ENCODE results near the gene PHLDA3. TPM values are rescaled to one million over a fixed set of nuclear protein-coding genes. Genes with fewer than 3 reads are reported as not detected.
"Not testable (repeated sequence)": the region's sequence is repeated elsewhere in the genome, so short reads cannot be mapped to it uniquely, and the experiment has no call there.

The PHLDA3 gene
- total RNA-seq, 2 donors from 2014 or later: 25.2 to 48.8 TPM

DNA sequence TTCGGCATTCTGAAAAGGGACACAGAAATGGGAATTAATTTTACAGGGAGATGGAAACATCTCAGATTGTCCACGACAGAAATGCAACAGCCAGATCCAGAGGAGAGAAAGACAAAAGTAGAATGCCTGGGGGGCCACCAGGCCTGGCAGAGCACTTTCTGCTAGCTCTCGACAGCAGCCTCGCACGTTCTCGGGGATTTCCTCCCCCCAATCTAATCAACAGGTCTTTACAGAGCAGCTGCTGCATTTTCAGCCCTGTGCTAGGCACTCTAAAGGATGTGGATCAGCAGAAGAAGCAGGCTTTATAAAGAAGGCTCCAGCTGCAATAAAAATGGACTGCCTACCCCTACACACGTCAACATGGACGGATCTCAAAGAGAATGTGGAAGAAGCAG, 27.3 kb upstream of the PHLDA3 start:
- TF ChIP-seq POLR2A (IDR thresholded peaks at IDR 0.05): no peak
- TF ChIP-seq, protein P1, sequence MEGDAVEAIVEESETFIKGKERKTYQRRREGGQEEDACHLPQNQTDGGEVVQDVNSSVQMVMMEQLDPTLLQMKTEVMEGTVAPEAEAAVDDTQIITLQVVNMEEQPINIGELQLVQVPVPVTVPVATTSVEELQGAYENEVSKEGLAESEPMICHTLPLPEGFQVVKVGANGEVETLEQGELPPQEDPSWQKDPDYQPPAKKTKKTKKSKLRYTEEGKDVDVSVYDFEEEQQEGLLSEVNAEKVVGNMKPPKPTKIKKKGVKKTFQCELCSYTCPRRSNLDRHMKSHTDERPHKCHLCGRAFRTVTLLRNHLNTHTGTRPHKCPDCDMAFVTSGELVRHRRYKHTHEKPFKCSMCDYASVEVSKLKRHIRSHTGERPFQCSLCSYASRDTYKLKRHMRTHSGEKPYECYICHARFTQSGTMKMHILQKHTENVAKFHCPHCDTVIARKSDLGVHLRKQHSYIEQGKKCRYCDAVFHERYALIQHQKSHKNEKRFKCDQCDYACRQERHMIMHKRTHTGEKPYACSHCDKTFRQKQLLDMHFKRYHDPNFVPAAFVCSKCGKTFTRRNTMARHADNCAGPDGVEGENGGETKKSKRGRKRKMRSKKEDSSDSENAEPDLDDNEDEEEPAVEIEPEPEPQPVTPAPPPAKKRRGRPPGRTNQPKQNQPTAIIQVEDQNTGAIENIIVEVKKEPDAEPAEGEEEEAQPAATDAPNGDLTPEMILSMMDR (IDR thresholded peaks at IDR 0.05): no peak
- WGBS, 2 donors: 72 to 84% methylated on average over 8 of the region's 8 CpGs
- no peak for ATAC-seq
- intact Hi-C loops (cut with DNase I): no loop called here
- H3K27me3 ChIP-seq: no peaks in the 10 kb centered on the region
- H3K27ac ChIP-seq: peak overlapping the region; percentile 3 to 51 (median 21)
- peaks cover 51% of the 10 kb centered on the region for H3K4me1 ChIP-seq
- no peaks in the 10 kb centered on the region for H3K9me3 ChIP-seq
- H3K4me3 ChIP-seq: no peak overlapping the region
- DNase-seq: no peak
- H3K36me3 ChIP-seq (replicated peaks in 1 of 2; ENCODE audit: insufficient read depth in 1 of 2, low read depth in 2 of 2): peaks cover 0 to 2% of the 10 kb centered on the region in 2 donors

DNA sequence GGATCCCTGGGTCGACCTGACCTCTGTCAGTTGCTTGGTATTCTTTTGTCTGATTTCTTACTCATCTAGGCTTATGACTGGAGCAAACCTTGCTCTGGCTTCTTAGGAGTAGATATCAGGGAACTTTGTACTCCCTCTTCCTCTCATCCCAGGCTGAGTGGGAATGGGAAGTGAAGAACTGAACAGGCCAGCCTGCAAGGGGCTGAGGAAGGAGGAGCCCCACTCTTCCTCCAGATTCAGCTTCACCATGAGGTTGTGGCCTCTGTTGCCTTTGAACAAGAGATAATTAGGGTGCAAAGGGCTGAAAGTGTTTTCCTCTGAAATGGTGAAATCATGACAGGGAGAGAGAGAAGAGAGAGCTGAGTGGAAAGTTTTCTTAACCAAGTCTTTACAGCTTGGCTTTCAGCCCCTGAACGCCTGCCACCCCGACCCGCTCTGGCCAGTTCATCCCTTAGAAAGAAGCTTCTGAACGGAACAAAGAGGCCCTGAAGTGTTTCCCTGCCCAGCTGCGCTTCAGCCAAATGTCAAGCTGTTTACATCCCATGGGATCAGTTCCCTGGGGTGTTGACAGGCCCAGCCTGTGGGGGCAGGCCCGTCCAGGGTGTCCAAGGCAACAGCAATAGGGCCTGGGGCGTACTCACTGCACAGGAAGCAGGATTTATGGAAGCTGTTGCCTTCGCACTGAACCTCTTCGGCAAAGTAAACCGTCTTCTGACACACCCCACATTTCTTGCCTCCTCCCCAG, 26.7 kb upstream of the PHLDA3 start:
- ATAC-seq (peak; percentile 31), DNase-seq (peak; percentile 22 to 59 (median 36))
- Histone ChIP-seq H3K4me1 (peaks cover 45% of the 10 kb centered on the region), H3K36me3 (replicated peaks in 1 of 2; ENCODE audit: insufficient read depth in 1 of 2, low read depth in 2 of 2) (peaks cover 0 to 2% of the 10 kb centered on the region in 2 donors), H3K4me3 (no peak overlapping the region), H3K27me3 (no peaks in the 10 kb centered on the region), H3K27ac (peak overlapping the region; percentile 3 to 51 (median 38)), H3K9me3 (no peaks in the 10 kb centered on the region)
- 55 to 56% methylated on average over 11 of the region's 11 CpGs for WGBS, 2 donors
- intact Hi-C loops (cut with DNase I): no loop called here
- no peak for TF ChIP-seq POLR2A (IDR thresholded peaks at IDR 0.05)
- TF ChIP-seq, protein P1 (IDR thresholded peaks at IDR 0.05): no peak

DNA sequence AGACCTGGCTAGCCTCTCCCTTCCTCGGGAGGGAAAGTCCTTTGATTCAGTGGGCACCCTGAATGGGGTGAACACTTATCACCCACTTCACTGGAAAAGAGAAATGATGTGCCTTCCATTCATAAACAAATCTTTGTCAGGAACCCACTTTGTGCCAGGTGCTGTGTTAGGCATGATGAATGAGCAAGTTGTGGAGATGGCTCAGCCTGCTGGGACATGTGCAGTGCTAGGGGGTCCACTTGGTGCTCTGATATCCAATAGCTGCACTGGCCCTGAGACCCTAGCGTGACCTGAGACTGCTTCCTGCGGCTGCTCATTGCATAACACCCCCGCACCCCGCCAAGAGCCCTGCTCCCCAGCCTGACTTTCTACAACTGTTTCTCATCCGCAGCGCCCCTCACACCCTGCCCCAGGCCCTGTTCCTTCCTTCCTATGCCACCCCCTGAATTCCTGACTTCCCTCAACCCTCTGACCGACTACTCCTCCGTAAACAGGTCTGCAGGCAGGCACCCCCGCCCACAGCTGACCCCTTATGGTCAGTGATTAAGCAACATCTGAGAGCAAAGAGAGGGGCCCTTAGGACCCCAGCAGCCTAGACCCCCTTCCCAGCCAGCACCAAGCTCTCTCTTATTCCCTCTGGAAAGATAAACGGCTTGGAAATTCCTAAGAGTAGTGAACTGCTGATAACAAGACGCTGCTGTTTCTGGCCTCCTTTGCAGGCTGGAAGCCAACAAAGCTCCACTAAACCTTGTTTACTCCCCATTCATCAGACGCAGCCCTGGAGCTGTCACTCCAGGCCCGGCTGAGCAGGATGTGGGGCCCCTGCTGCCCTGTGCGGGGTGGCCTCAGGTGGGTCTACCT, 25.0 kb upstream of the PHLDA3 start:
- Histone ChIP-seq H3K4me3 (no peak overlapping the region), H3K9me3 (no peaks in the 10 kb centered on the region), H3K27ac (peak overlapping the region; percentile 19 to 53 (median 50)), H3K36me3 (replicated peaks in 1 of 2; ENCODE audit: insufficient read depth in 1 of 2, low read depth in 2 of 2) (peaks cover 0 to 2% of the 10 kb centered on the region in 2 donors), H3K4me1 (peaks cover 46% of the 10 kb centered on the region), H3K27me3 (no peaks in the 10 kb centered on the region)
- DNase-seq (peak; percentile 22 to 65 (median 54)), ATAC-seq (peak; percentile 43)
- no peak for TF ChIP-seq POLR2A (IDR thresholded peaks at IDR 0.05)
- TF ChIP-seq, protein P1 (IDR thresholded peaks at IDR 0.05): no peak
- intact Hi-C loops (cut with DNase I): no loop called here
- WGBS, 2 donors: 39 to 45% methylated on average over 15 of the region's 15 CpGs

DNA sequence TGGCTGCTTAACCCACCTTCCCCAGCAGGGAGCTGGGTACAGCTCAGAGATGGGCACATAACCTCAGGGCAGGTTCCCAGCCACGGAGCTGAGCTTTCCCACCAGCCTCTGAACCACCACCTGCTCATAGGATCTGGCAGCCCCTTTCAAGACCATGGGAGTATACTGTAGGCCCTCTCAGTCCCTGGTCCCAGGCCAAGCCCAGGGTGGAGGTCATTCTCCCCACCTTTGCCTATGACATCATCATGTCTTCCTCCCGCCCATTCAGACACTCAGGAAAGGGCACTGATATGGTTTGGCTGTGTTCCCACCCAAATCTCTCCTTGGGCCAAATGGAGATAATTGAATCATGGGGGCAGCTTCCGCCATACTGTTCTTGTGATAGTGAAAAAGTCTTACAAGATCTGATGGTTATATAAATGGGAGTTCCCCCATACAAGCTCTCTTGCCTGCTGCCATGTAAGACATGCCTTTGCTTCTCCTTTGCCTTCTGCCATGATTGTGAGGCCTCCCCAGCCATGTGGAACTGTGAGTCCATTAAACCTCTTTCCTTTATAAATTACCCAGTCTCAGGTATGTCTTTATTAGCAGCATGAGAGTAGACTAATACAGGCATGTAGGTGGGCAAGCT, 24.2 kb upstream of the PHLDA3 start:
- peaks cover 52% of the 10 kb centered on the region for H3K4me1 ChIP-seq
- whole genome bisulfite sequencing, 2 donors: 93% methylated on average over 3 of the region's 3 CpGs; no CpG with 5 or more reads in 1 of the 2 donors
- intact Hi-C loops (cut with DNase I); DNase-seq; H3K9me3 ChIP-seq; H3K27me3 ChIP-seq; H3K36me3 ChIP-seq (replicated peaks in 1 of 2; ENCODE audit: insufficient read depth in 1 of 2, low read depth in 2 of 2); ATAC-seq; H3K4me3 ChIP-seq: not testable (repeated sequence)
- H3K27ac ChIP-seq: peak overlapping the region in 1 of 4 donors; percentile 51
